Stimulated activated naive CD8-positive, alpha-beta T cell treated with anti-CD3 and anti-CD28 coated beads, Interleukin-15, Interleukin-2, amounts not matched to agents 100 U/mL and 50 U/mL, for 24 hours (primary cell): ENCODE results near the gene ZBTB34.

Experiments used
- ATAC-seq: fragments of 150-1000 bp; cut with Tn5 transposase; one replicate; pipeline ENCODE4 v1.10.0; 2021
- DNase-seq: peaks from one replicate; pipeline ENCODE4 v3.0.0; 2021

The ZBTB34 gene

GRCh38 chr9:126927419-126927818 lies 67.0 kb downstream of the ZBTB34 start:
- no peak for DNase-seq
- no peak for ATAC-seq

GRCh38 chr9:126932871-126933321 lies 72.5 kb downstream of the ZBTB34 start:
- DNase-seq (no peak), ATAC-seq (no peak)

GRCh38 chr9:126933334-126933980 lies 73.0 kb downstream of the ZBTB34 start:
- DNase-seq (no peak), ATAC-seq (no peak)

GRCh38 chr9:126934441-126934840 lies 74.0 kb downstream of the ZBTB34 start:
- ATAC-seq (no peak), DNase-seq (no peak)
